Measurements from ENCODE around the gene DAD1.

DNA sequence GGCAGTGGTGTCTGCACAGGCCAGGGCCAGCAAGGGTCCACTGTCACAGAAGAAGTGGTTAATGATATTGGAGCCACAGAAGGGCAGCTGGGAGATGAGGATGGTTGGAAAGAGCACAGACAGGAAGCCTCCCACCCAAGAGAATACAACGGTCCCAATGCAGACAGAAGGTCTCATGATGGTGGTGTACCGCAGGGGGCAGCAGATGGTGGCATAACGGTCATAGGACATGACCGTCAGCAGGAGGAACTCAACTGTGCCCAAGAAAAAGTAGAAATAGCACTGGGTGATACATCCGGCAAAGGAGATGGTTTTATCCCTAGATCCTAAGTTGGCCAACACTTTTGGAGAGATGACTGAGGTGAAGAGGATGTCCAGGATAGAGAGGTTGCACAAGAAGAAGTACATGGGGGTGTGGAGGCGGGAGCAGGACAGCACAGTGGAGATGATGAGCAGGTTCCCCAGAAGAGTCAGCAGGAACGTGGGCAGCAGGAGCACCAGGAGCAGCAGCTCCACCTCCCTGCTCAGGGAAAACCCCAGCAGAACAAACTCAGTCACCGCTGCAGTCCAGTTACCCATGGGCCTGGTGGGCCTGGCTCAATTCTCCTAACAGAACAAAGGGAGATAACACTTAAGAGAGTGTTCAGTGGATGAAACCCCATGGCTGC is 45.3 kb upstream of the DAD1 start:
- TF ChIP-seq, protein P1, sequence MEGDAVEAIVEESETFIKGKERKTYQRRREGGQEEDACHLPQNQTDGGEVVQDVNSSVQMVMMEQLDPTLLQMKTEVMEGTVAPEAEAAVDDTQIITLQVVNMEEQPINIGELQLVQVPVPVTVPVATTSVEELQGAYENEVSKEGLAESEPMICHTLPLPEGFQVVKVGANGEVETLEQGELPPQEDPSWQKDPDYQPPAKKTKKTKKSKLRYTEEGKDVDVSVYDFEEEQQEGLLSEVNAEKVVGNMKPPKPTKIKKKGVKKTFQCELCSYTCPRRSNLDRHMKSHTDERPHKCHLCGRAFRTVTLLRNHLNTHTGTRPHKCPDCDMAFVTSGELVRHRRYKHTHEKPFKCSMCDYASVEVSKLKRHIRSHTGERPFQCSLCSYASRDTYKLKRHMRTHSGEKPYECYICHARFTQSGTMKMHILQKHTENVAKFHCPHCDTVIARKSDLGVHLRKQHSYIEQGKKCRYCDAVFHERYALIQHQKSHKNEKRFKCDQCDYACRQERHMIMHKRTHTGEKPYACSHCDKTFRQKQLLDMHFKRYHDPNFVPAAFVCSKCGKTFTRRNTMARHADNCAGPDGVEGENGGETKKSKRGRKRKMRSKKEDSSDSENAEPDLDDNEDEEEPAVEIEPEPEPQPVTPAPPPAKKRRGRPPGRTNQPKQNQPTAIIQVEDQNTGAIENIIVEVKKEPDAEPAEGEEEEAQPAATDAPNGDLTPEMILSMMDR (IDR thresholded peaks at IDR 0.05), result no peak
- TF ChIP-seq POLR2AphosphoS5 (IDR thresholded peaks at IDR 0.05), result no peak
- TF ChIP-seq POLR2A (IDR thresholded peaks at IDR 0.05), result no peak
- no peak for TF ChIP-seq EP300 (IDR thresholded peaks at IDR 0.05; ENCODE audit: low read depth)

All from transverse colon (tissue), 4 donors.